Stimulated activated CD4-positive, alpha-beta T cell treated with anti-CD3 and anti-CD28 coated beads, Interleukin-4, amount 100 ng/mL, for 24 hours (primary cell): Measurements from ENCODE around the gene COA4.

ENCODE experiments used
- DNase-seq: peaks from one replicate; pipeline ENCODE4 v3.0.0-alpha.2; 2020

Gene COA4

GRCh38 chr11:73860202-73860601 lies 16.4 kb downstream of the COA4 start:
- no peak for DNase-seq

- DNase-seq: no peak
These were observed 17.0 kb downstream of the COA4 start for GRCh38 chr11:73859671-73860070.

- DNase-seq: no peak
These were observed 20.5 kb downstream of the COA4 start for GRCh38 chr11:73856031-73856567.

DNA sequence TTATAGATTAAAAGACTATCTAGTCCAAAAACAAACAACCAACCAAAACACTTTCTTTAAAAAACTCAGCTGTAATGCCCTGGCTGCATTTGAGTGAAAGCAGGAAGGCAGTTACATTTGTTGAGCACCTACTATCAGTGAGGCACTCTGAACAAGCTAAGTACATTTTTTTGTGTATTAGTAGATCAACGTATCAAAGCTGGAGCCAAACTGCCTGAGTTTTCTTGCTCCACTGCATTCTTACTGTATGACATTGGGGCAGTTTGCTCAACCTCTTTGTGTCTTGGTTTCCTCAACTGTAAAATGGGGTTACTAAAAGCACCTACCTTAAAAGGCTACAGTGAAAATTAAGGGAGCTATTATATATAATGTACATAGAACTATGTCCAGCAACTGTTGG lies 22.0 kb downstream of the COA4 start:
- no peak for DNase-seq

GRCh38 chr11:73852049-73852448 lies 24.6 kb downstream of the COA4 start:
- DNase-seq: no peak

DNA sequence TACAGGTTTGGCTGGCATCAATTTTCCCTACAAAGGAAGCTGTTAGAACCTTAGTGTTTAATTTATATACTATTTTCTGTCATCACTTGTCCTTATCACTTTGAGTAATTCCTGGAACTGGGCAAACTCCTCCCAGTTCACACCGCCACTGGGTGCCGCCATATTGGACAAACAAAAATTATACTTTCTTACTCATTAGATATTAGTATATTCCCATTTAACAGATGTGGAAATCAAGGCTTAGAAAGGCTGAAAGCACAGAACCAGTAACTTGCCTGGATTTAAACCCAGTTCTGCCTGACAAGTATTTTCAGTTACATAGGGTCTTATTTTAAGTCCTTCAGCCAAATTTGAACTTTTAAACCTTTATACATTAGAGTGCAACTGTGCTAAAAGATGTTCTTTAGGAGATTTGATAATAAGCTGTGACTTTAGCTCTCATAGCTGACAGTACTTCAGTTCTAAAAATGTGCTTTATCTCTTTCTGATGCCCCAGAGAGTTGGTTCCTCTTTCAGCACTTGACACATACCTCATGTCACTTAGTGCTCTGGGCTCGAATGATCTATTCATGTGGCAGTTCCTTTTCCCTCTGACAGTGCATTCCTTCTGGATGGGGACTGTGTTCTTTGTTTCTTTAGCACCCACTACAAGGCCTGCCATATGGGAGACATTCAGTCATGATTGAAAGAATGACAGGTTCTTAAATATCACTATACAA lies 25.4 kb downstream of the COA4 start:
- no peak for DNase-seq

- no peak for DNase-seq
These were observed 37.6 kb downstream of the COA4 start for GRCh38 chr11:73839123-73839457.

GRCh38 chr11:73838443-73839122 lies 38.1 kb downstream of the COA4 start:
- no peak for DNase-seq

DNA sequence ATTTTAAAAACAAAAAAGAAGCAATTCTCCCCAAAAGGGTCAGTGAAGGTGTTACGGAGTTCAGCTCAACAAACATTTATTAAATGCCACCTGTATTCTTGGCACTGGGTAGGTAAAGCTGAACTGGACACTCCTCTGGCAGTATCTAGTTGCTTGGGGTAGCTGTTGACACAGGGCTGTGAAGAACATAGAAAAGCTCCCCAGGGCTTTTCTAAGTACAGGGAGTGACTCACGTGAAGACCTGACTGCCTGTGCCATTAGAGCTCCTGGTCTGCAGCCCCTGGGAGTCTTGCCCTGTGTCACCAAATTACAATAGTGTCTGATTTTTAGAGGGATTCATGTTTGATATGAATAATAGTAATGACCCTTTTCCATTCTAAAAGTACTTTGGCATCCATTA lies 43.6 kb downstream of the COA4 start:
- DNase-seq: no peak

DNA sequence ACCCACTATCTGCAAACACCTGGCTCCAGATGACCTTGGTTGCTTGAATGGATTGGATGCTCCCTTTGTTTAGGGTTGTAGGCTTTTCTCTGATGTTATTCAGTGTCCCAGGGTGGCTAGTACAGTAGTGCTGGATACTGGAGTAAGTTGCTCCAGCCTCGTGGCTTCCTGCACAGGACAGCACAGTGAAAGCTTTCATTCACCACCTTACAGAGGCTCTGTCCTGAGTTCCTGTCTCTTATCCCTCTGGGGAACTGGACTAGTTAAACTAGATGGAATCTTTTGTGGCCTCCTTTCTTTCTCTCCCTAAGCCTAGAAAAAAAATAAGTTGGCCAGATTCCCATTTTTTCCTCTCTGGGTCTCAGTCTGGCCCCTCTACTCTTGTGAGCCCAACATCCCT lies 46.4 kb downstream of the COA4 start:
- DNase-seq: no peak
